GM23338 (cell line): ENCODE results near the gene WFDC10A. TPM values are rescaled to one million over a fixed set of nuclear protein-coding genes. Genes with fewer than 3 reads are reported as not detected.

Experiments used
- ATAC-seq: fragments of 200-7000 bp; cut with Tn5 transposase; 3 replicates; pipeline ENCODE4 v1.9.1; 2020
- DNase-seq: peaks from one replicate; pipeline ENCODE4 v3.0.0-alpha.2; 2015; ENCODE audit warnings: low spot score
- H2AFZ ChIP-seq: fragments of 200-600 bp; sonication (generic); 2 replicates; pipeline ENCODE4 v1.8.0; 2016; ENCODE audit warnings: antibody characterized with exemption, mild to moderate bottlenecking, moderate library complexity
- H3F3A ChIP-seq: fragments of 200-600 bp; sonication (generic); replicated peaks from 2 replicates; pipeline ENCODE4 v1.8.0; 2017; ENCODE audit warnings: antibody characterized with exemption, mixed run types, low read depth
- H3K27ac ChIP-seq: fragments of 200-600 bp; sonication (generic); 2 replicates; pipeline ENCODE4 v1.6.1; 2016; ENCODE audit warnings: low read depth
- H3K27me3 ChIP-seq: fragments of 200-600 bp; sonication (generic); 2 replicates; pipeline ENCODE4 v1.8.0; 2016; ENCODE audit warnings: mild to moderate bottlenecking, mixed run types, moderate library complexity; ENCODE audit not compliant: insufficient read depth
- H3K36me3 ChIP-seq: fragments of 200-600 bp; sonication (generic); 2 replicates; pipeline ENCODE4 v1.8.0; 2016; ENCODE audit warnings: mild to moderate bottlenecking; ENCODE audit not compliant: insufficient read depth
- H3K4me1 ChIP-seq: fragments of 200-600 bp; sonication (generic); 2 replicates; pipeline ENCODE4 v1.8.0; 2016; ENCODE audit warnings: mild to moderate bottlenecking, moderate library complexity; ENCODE audit not compliant: insufficient read depth
- H3K4me2 ChIP-seq: fragments of 200-600 bp; sonication (generic); 2 replicates; pipeline ENCODE4 v1.7.1; 2017; ENCODE audit warnings: mixed run types
- H3K4me3 ChIP-seq: fragments of 200-600 bp; sonication (generic); 2 replicates; pipeline ENCODE4 v1.6.1; 2016; ENCODE audit warnings: mixed run types
- H3K79me2 ChIP-seq: fragments of 200-600 bp; sonication (generic); replicated peaks from 2 replicates; pipeline ENCODE4 v1.8.0; 2017; ENCODE audit warnings: mild to moderate bottlenecking; ENCODE audit not compliant: insufficient read depth
- H3K9me2 ChIP-seq: fragments of 200-600 bp; sonication (generic); 2 replicates; pipeline ENCODE4 v1.8.0; 2017; ENCODE audit not compliant: insufficient read depth
- H4K20me1 ChIP-seq: fragments of 200-600 bp; sonication (generic); replicated peaks from 2 replicates; pipeline ENCODE4 v1.8.0; 2017; ENCODE audit warnings: mild to moderate bottlenecking; ENCODE audit not compliant: insufficient read depth
- H3K27ac Mint-ChIP-seq: 2 replicates; pipeline ENCODE4 v1.8.0; 2020; ENCODE audit warnings: inconsistent platforms, mild to moderate bottlenecking, moderate library complexity, mixed read lengths
- H3K27me3 Mint-ChIP-seq: 3 replicates; pipeline ENCODE4 v1.8.0; 2022; ENCODE audit warnings: low read depth, mild to moderate bottlenecking, moderate library complexity, mixed read lengths, inconsistent platforms; ENCODE audit not compliant: insufficient read depth, poor library complexity
- H3K36me3 Mint-ChIP-seq: 3 replicates; pipeline ENCODE4 v1.8.0; 2021; ENCODE audit warnings: low read depth, mild to moderate bottlenecking, inconsistent platforms, moderate library complexity, mixed read lengths
- H3K4me1 Mint-ChIP-seq: 3 replicates; pipeline ENCODE4 v1.8.0; 2020; ENCODE audit warnings: mild to moderate bottlenecking, inconsistent platforms, mixed read lengths
- H3K4me3 Mint-ChIP-seq: 3 replicates; pipeline ENCODE4 v1.8.0; 2021; ENCODE audit warnings: moderate library complexity, mild to moderate bottlenecking, inconsistent platforms, mixed read lengths
- H3K9me3 Mint-ChIP-seq: 3 replicates; pipeline ENCODE4 v1.8.0; 2020; ENCODE audit warnings: moderate library complexity, mild to moderate bottlenecking, inconsistent platforms, mixed read lengths
- CREB1 ChIP-seq: fragments of 250-450 bp; sonication (Bioruptor Pico); IDR thresholded peaks from 2 replicates; pipeline ENCODE4 v1.5.0; 2020; ENCODE audit warnings: low read depth, mild to moderate bottlenecking, moderate library complexity
- CTCF ChIP-seq, 2 experiments: fragments of 200-600 bp in 1 of 2; sonication (generic) in 1 of 2; conservative IDR thresholded peaks; 2 replicates each; pipeline versions ENCODE4 v1.5.1 to v1.6.1; 2016 to 2017; ENCODE audit warnings: antibody characterized with exemption in 2 of 2, low read depth in 2 of 2, mild to moderate bottlenecking in 2 of 2, moderate library complexity in 1 of 2
- ETS1 ChIP-seq: IDR thresholded peaks from 2 replicates; pipeline ENCODE4 v1.6.1; 2016; ENCODE audit warnings: antibody characterized with exemption
- EZH2phosphoT487 ChIP-seq: fragments of 200-600 bp; sonication (generic); IDR thresholded peaks from one replicate; pipeline ENCODE4 v1.8.1; 2018; ENCODE audit warnings: antibody characterized with exemption; ENCODE audit not compliant: unreplicated experiment
- JUNB ChIP-seq: IDR thresholded peaks from one replicate; pipeline ENCODE4 v1.6.1; 2016; ENCODE audit warnings: antibody characterized with exemption; ENCODE audit not compliant: unreplicated experiment
- REST ChIP-seq: IDR thresholded peaks from one replicate; pipeline ENCODE4 v1.6.1; 2018; ENCODE audit warnings: antibody characterized with exemption; ENCODE audit not compliant: unreplicated experiment
- STAT1 ChIP-seq: IDR thresholded peaks from one replicate; pipeline ENCODE4 v1.6.1; 2016; ENCODE audit warnings: antibody characterized with exemption; ENCODE audit not compliant: unreplicated experiment
- ZNF114 ChIP-seq: fragments of 250-450 bp; sonication (Bioruptor Pico); IDR thresholded peaks from 2 replicates; pipeline ENCODE4 v1.5.0; 2020; ENCODE audit warnings: mild to moderate bottlenecking, moderate library complexity
- ZNF331 ChIP-seq: fragments of 250-450 bp; sonication (Bioruptor Pico); IDR thresholded peaks from 2 replicates; pipeline ENCODE4 v1.5.0; 2020; ENCODE audit warnings: low read depth, mild to moderate bottlenecking, moderate library complexity
- polyA plus RNA-seq: library from polyadenylated mRNA; unstranded; fragments of >200 nt; fragmentation: Nextera tagmentation; extraction: Ambion mirVana; gene quantifications from 2 replicates; pipeline ENCODE4 v1.2.1, GENCODE V29; 2016
- total RNA-seq: library from RNA; depleted of rRNA; stranded (reverse); fragments of >200 nt; shearing (Covaris generic); gene quantifications from 2 replicates; pipeline ENCODE4 v1.2.3, GENCODE V29; 2014

WFDC10A gene
- total and polyA plus RNA-seq, 2 experiments from 2014 or later = not detected

- H3K27ac ChIP-seq = no peak overlapping the region
- H3K27me3 Mint-ChIP-seq = no peaks in the 10 kb centered on the region
Measured at GRCh38 chr20:45589725-45590124, 39.8 kb upstream of the WFDC10A start.

More at GRCh38 chr20:45589725-45590124, 39.8 kb upstream of the WFDC10A start:
- no peak overlapping the region for H3K4me2 ChIP-seq
- no peak overlapping the region for H3K27ac Mint-ChIP-seq
- H3K27me3 ChIP-seq = no peaks in the 10 kb centered on the region
- H3K4me3 Mint-ChIP-seq = no peak overlapping the region
- no peak overlapping the region for H3K4me3 ChIP-seq
- H4K20me1 ChIP-seq = no peaks in the 10 kb centered on the region
- no peak for DNase-seq
- H3K36me3 ChIP-seq = no peaks in the 10 kb centered on the region
- no peaks in the 10 kb centered on the region for H3K4me1 Mint-ChIP-seq
- TF ChIP-seq JUNB (no peak), EZH2phosphoT487 (no peak), ZNF114 (CRISPR knock-in tag) (no peak), CREB1 (no peak), ZNF331 (CRISPR knock-in tag) (no peak), STAT1 (no peak), CTCF (conservative IDR thresholded peaks at IDR 0.05; ENCODE audit: low read depth in 2 of 2) (no peak), ETS1 (no peak), REST (no peak)
- peaks cover 9% of the 10 kb centered on the region for H3K9me3 Mint-ChIP-seq
- H3F3A ChIP-seq = no peaks in the 10 kb centered on the region
- H2AFZ ChIP-seq = peak overlapping the region; percentile 83; the same call in 1 of the 2 replicates
- H3K4me1 ChIP-seq = no peaks in the 10 kb centered on the region
- H3K36me3 Mint-ChIP-seq = peaks cover 9% of the 10 kb centered on the region; the same call in 2 of the 3 replicates
- no peaks in the 10 kb centered on the region; the same call in 1 of the 2 replicates for H3K9me2 ChIP-seq
- no peak for ATAC-seq
- no peaks in the 10 kb centered on the region for H3K79me2 ChIP-seq
